Measurements from ENCODE around the gene SUCO. TPM values are rescaled to one million over a fixed set of nuclear protein-coding genes. Genes with fewer than 3 reads are reported as not detected.
A peak's percentile ranks its signal among the peaks of the same experiment; 100 is the strongest.

The SUCO gene
- total RNA-seq, 1 donor from 2014 or later: 63.7 TPM

- peak; percentile 71 for DNase-seq (ENCODE audit: low read depth)
- H3K4me3 ChIP-seq (ENCODE audit: insufficient read depth, low read depth, low read length): no peak overlapping the region
- no peaks in the 10 kb centered on the region for H3K9me3 Mint-ChIP-seq (ENCODE audit: unreplicated experiment)
- H3K4me1 ChIP-seq (ENCODE audit: insufficient read depth, low read length): peaks cover 13% of the 10 kb centered on the region
- H3K4me2 ChIP-seq (ENCODE audit: low read length): peak overlapping the region; percentile 28
- H3K79me2 ChIP-seq (ENCODE audit: insufficient read depth, low read length): peaks cover 22% of the 10 kb centered on the region
- no peaks in the 10 kb centered on the region for H3K27me3 ChIP-seq (ENCODE audit: insufficient read depth, low read length)
- H3K4me1 Mint-ChIP-seq (ENCODE audit: low read depth, unreplicated experiment): peaks cover 8% of the 10 kb centered on the region
- no peak overlapping the region for H3K27ac Mint-ChIP-seq (ENCODE audit: unreplicated experiment)
- H3K36me3 Mint-ChIP-seq (ENCODE audit: low read depth, unreplicated experiment): peaks cover 34% of the 10 kb centered on the region
- H3K36me3 ChIP-seq (ENCODE audit: insufficient read depth, low read length): peaks cover 16% of the 10 kb centered on the region
- no peak overlapping the region for H2AFZ ChIP-seq (ENCODE audit: low read depth, low read length)
- no peak overlapping the region for H3K4me3 Mint-ChIP-seq (ENCODE audit: unreplicated experiment)
- H3K9ac ChIP-seq (ENCODE audit: low read length): no peak overlapping the region
- H3K27ac ChIP-seq (ENCODE audit: low read depth, low read length): peak overlapping the region; percentile 54
- TF ChIP-seq EZH2 (IDR thresholded peaks at IDR 0.05; ENCODE audit: insufficient read depth, low read length) (no peak), CTCF (IDR thresholded peaks at IDR 0.05; ENCODE audit: insufficient read depth, low read depth, low read length) (no peak)
- FAIRE-seq: no peak
- H3K9me3 ChIP-seq (ENCODE audit: insufficient read depth, low read depth, low read length): no peaks in the 10 kb centered on the region
- no peaks in the 10 kb centered on the region for H4K20me1 ChIP-seq (ENCODE audit: insufficient read depth, low read length)
- H3K27me3 Mint-ChIP-seq (ENCODE audit: low read depth, unreplicated experiment): no peaks in the 10 kb centered on the region
Observed at GRCh38 chr1:172561252-172561651, 28.3 kb downstream of the SUCO start.

- H3K4me1 Mint-ChIP-seq (ENCODE audit: low read depth, unreplicated experiment): peaks cover 3% of the 10 kb centered on the region
- H3K4me1 ChIP-seq (ENCODE audit: insufficient read depth, low read length): peaks cover 3% of the 10 kb centered on the region
- peaks cover 12% of the 10 kb centered on the region for H3K79me2 ChIP-seq (ENCODE audit: insufficient read depth, low read length)
- peaks cover 29% of the 10 kb centered on the region for H3K36me3 Mint-ChIP-seq (ENCODE audit: low read depth, unreplicated experiment)
- FAIRE-seq: no peak
- no peak overlapping the region for H3K4me3 ChIP-seq (ENCODE audit: insufficient read depth, low read depth, low read length)
- no peak overlapping the region for H3K27ac ChIP-seq (ENCODE audit: low read depth, low read length)
- H3K4me2 ChIP-seq (ENCODE audit: low read length): no peak overlapping the region
- DNase-seq (ENCODE audit: low read depth): no peak
- no peak overlapping the region for H3K27ac Mint-ChIP-seq (ENCODE audit: unreplicated experiment)
- no peak overlapping the region for H3K4me3 Mint-ChIP-seq (ENCODE audit: unreplicated experiment)
- H4K20me1 ChIP-seq (ENCODE audit: insufficient read depth, low read length): no peaks in the 10 kb centered on the region
- TF ChIP-seq EZH2 (IDR thresholded peaks at IDR 0.05; ENCODE audit: insufficient read depth, low read length) (no peak), CTCF (IDR thresholded peaks at IDR 0.05; ENCODE audit: insufficient read depth, low read depth, low read length) (no peak)
- no peaks in the 10 kb centered on the region for H3K9me3 ChIP-seq (ENCODE audit: insufficient read depth, low read depth, low read length)
- H3K27me3 ChIP-seq (ENCODE audit: insufficient read depth, low read length): no peaks in the 10 kb centered on the region
- no peak overlapping the region for H2AFZ ChIP-seq (ENCODE audit: low read depth, low read length)
- no peak overlapping the region for H3K9ac ChIP-seq (ENCODE audit: low read length)
- H3K27me3 Mint-ChIP-seq (ENCODE audit: low read depth, unreplicated experiment): no peaks in the 10 kb centered on the region
- peaks cover 22% of the 10 kb centered on the region for H3K36me3 ChIP-seq (ENCODE audit: insufficient read depth, low read length)
- H3K9me3 Mint-ChIP-seq (ENCODE audit: unreplicated experiment): peaks cover 4% of the 10 kb centered on the region
Observed at GRCh38 chr1:172566196-172566997, 33.4 kb downstream of the SUCO start.

GRCh38 chr1:172567720-172568119 is 34.8 kb downstream of the SUCO start:
- H3K4me1 ChIP-seq (ENCODE audit: insufficient read depth, low read length): no peaks in the 10 kb centered on the region
- peaks cover 4% of the 10 kb centered on the region for H3K9me3 Mint-ChIP-seq (ENCODE audit: unreplicated experiment)
- H3K4me1 Mint-ChIP-seq (ENCODE audit: low read depth, unreplicated experiment): peaks cover 2% of the 10 kb centered on the region
- H3K36me3 ChIP-seq (ENCODE audit: insufficient read depth, low read length): peaks cover 24% of the 10 kb centered on the region
- H3K4me3 ChIP-seq (ENCODE audit: insufficient read depth, low read depth, low read length): no peak overlapping the region
- H3K9ac ChIP-seq (ENCODE audit: low read length): no peak overlapping the region
- H3K27me3 ChIP-seq (ENCODE audit: insufficient read depth, low read length): no peaks in the 10 kb centered on the region
- no peak overlapping the region for H3K4me2 ChIP-seq (ENCODE audit: low read length)
- H3K36me3 Mint-ChIP-seq (ENCODE audit: low read depth, unreplicated experiment): peaks cover 25% of the 10 kb centered on the region
- H3K27ac ChIP-seq (ENCODE audit: low read depth, low read length): no peak overlapping the region
- H3K4me3 Mint-ChIP-seq (ENCODE audit: unreplicated experiment): no peak overlapping the region
- TF ChIP-seq CTCF (IDR thresholded peaks at IDR 0.05; ENCODE audit: insufficient read depth, low read depth, low read length): no peak
- TF ChIP-seq EZH2 (IDR thresholded peaks at IDR 0.05; ENCODE audit: insufficient read depth, low read length): no peak
- DNase-seq (ENCODE audit: low read depth) (no peak), FAIRE-seq (no peak)
- H4K20me1 ChIP-seq (ENCODE audit: insufficient read depth, low read length): no peaks in the 10 kb centered on the region
- no peaks in the 10 kb centered on the region for H3K27me3 Mint-ChIP-seq (ENCODE audit: low read depth, unreplicated experiment)
- no peak overlapping the region for H3K27ac Mint-ChIP-seq (ENCODE audit: unreplicated experiment)
- peaks cover 12% of the 10 kb centered on the region for H3K79me2 ChIP-seq (ENCODE audit: insufficient read depth, low read length)
- H2AFZ ChIP-seq (ENCODE audit: low read depth, low read length): no peak overlapping the region
- H3K9me3 ChIP-seq (ENCODE audit: insufficient read depth, low read depth, low read length): no peaks in the 10 kb centered on the region

Measured in astrocyte (in vitro differentiated cells and primary cell).